Endothelial cell of umbilical vein (primary cell): ENCODE measurements around the gene IL16.

Source experiments
- CTCF ChIP-seq, 2 donors: IDR thresholded peaks; 1 replicate in 1 of 2; 2 replicates in 1 of 2; pipeline ENCODE4 v1.5.1; 2011; ENCODE audit warnings: low read length in 2 of 2, mild to moderate bottlenecking in 2 of 2, moderate library complexity in 2 of 2, control low read depth in 1 of 2, inconsistent platforms in 1 of 2, low read depth in 1 of 2; ENCODE audit not compliant: insufficient read depth in 1 of 2; ENCODE audit errors: extremely low read depth in 1 of 2
- EZH2 ChIP-seq: IDR thresholded peaks from 2 replicates; pipeline ENCODE4 v1.6.1; 2012; ENCODE audit warnings: borderline replicate concordance, low read depth, mild to moderate bottlenecking, moderate library complexity, low read length, inconsistent platforms; ENCODE audit not compliant: severe bottlenecking
- FOS ChIP-seq: IDR thresholded peaks from 2 replicates; pipeline ENCODE4 v1.6.1; 2011; ENCODE audit warnings: mild to moderate bottlenecking, low read length, moderate library complexity, borderline replicate concordance; ENCODE audit not compliant: insufficient read depth
- GATA2 ChIP-seq: IDR thresholded peaks from 2 replicates; pipeline ENCODE4 v1.7.0; 2011; ENCODE audit warnings: low read depth, mild to moderate bottlenecking, moderate library complexity, mixed read lengths, low read length; ENCODE audit not compliant: insufficient read length, insufficient read depth
- JUN ChIP-seq: IDR thresholded peaks from 2 replicates; pipeline ENCODE4 v1.6.1; 2011; ENCODE audit warnings: borderline replicate concordance, low read depth; ENCODE audit not compliant: insufficient read length, insufficient read depth
- MYC ChIP-seq: IDR thresholded peaks from one replicate; pipeline ENCODE4 v1.6.1; 2011; ENCODE audit warnings: mild to moderate bottlenecking, low read depth, low read length
- POLR2A ChIP-seq: IDR thresholded peaks from 2 replicates; pipeline ENCODE4 v1.6.1; 2012; ENCODE audit warnings: low read depth, mild to moderate bottlenecking, control low read depth, low read length
- POLR2AphosphoS5 ChIP-seq: IDR thresholded peaks from 2 replicates; pipeline ENCODE4 v1.6.1; 2012; ENCODE audit warnings: low read depth, mild to moderate bottlenecking, control low read depth, low read length, moderate library complexity; ENCODE audit not compliant: insufficient read depth

- TF ChIP-seq POLR2A (no peak), CTCF (IDR thresholded peaks at IDR 0.05; ENCODE audit: extremely low read depth in 1 of 2, insufficient read depth in 1 of 2, low read depth in 1 of 2, low read length in 2 of 2) (no peak), JUN (no peak), EZH2 (no peak), POLR2AphosphoS5 (no peak), GATA2 (no peak), FOS (no peak), MYC (no peak)
Measured at GRCh38 chr15:81315452-81316175, 118.9 kb downstream of the IL16 start.
